Kidney (tissue), 14 donors: ENCODE measurements around the gene GABARAPL1. TPM values are rescaled to one million over a fixed set of nuclear protein-coding genes. Genes with fewer than 3 reads are reported as not detected.

Experiments
- DNase-seq, 5 donors: peaks; one replicate each; pipeline ENCODE4 v3.0.0-alpha.2; 2013 to 2020
- FAIRE-seq: peaks from 2 replicates; lab custom pipeline; 2012; peaks lifted over from hg19 to GRCh38; lab: Jason Lieb, UNC
- H3K27ac ChIP-seq, 2 donors: one replicate each; pipeline ENCODE4 v1.7.0; 2013; ENCODE audit warnings: low read depth in 2 of 2, low read length in 2 of 2, inconsistent platforms in 1 of 2
- H3K27me3 ChIP-seq: one replicate; pipeline ENCODE4 v1.7.1; 2013; ENCODE audit warnings: low read length, inconsistent platforms; ENCODE audit not compliant: control insufficient read depth, insufficient read depth
- H3K36me3 ChIP-seq, 3 donors: one replicate each; pipeline versions ENCODE4 v1.7.0 to v1.7.1; 2013; ENCODE audit warnings: low read length in 3 of 3, control low read depth in 1 of 3, inconsistent platforms in 1 of 3; ENCODE audit not compliant: insufficient read depth in 3 of 3, control insufficient read depth in 2 of 3
- H3K4me1 ChIP-seq, 3 donors: one replicate each; pipeline versions ENCODE4 v1.7.0 to v1.7.1; 2013; ENCODE audit warnings: low read length in 3 of 3, inconsistent platforms in 1 of 3, low read depth in 1 of 3; ENCODE audit not compliant: control insufficient read depth in 2 of 3, insufficient read depth in 2 of 3
- H3K4me3 ChIP-seq, 3 donors: one replicate each; pipeline versions ENCODE4 v1.7.0 to v1.8.1; 2013; ENCODE audit warnings: low read length in 3 of 3, control low read depth in 1 of 3, inconsistent platforms in 1 of 3
- H3K9ac ChIP-seq, 3 donors: one replicate each; pipeline versions ENCODE4 v1.7.0 to v1.7.1; 2013; ENCODE audit warnings: low read length in 3 of 3, control low read depth in 1 of 3, inconsistent platforms in 1 of 3
- H3K9me3 ChIP-seq, 3 donors: one replicate each; pipeline versions ENCODE4 v1.7.0 to v1.7.1; 2013; ENCODE audit warnings: low read length in 3 of 3, control low read depth in 1 of 3, inconsistent platforms in 1 of 3; ENCODE audit not compliant: control insufficient read depth in 2 of 3, insufficient read depth in 1 of 3
- CTCF ChIP-seq: IDR thresholded peaks from 3 replicates; pipeline ENCODE4 v1.5.1; 2012; ENCODE audit warnings: mild to moderate bottlenecking, moderate library complexity, borderline replicate concordance; ENCODE audit not compliant: insufficient read depth; ENCODE audit errors: extremely low read depth
- intact Hi-C: fragments of 100-400 bp; cut with DNase I; formaldehyde crosslinking; loops from one replicate; pipeline ENCODE4 v1.11.1; 2022
- polyA plus RNA-seq: library from polyadenylated mRNA; stranded (reverse); fragments of 350-450 nt; fragmentation: Illumina TruSeq; extraction: RNeasy Lipid Tissue Mini Kit (QIAGEN cat#74804); gene quantifications from one replicate; pipeline ENCODE4 v1.2.3, GENCODE V29; 2014; ENCODE audit warnings: low read depth, low replicate concordance; ENCODE audit not compliant: insufficient read depth
- total RNA-seq: library from RNA; stranded (reverse); fragmentation: NEBNext Ultra II Directional; extraction: Animal tissue kit (Norgen Biotek cat#: 25700); gene quantifications from one replicate; pipeline ENCODE4 v1.2.1, GENCODE V29; 2021
- donor health status: control.
- donor health status: control.
- donor health status: control.
- donor health status: control.
- donor health status: control.
- donor health status: DM: yes; HTN: yes; CAD: no.
- donor health status: Normal renal cell carcinoma (clear cell type).

Gene GABARAPL1
- total and polyA plus RNA-seq, 2 donors from 2014 or later = 142 to 454 TPM

GRCh38 chr12:10178821-10179220 is 33.9 kb upstream of the GABARAPL1 start, which contains the start of gene TMEM52B:
TSS of gene TMEM52B (plus strand) at chr12:10179032. CDS start at chr12:10179575, 543 bp downstream.
- FAIRE-seq = no peak
- no peak for TF ChIP-seq CTCF
- peaks cover 0 to 3% (median 0%) of the 10 kb centered on the region in 3 donors for H3K36me3 ChIP-seq
- DNase-seq = peak in 2 of 5 donors; percentile 42 to 50
- peak within 1 kb of the TSS; percentile 19 to 61 (median 22) for H3K4me3 ChIP-seq
- no peaks in the 10 kb centered on the region for H3K27me3 ChIP-seq
- H3K9ac ChIP-seq = peak within 1 kb of the TSS; percentile 1 to 65 (median 6)
- no peaks in the 10 kb centered on the region for H3K9me3 ChIP-seq
- no peaks in the 10 kb centered on the region for H3K4me1 ChIP-seq
- peak within 1 kb of the TSS; percentile 77 to 91 for H3K27ac ChIP-seq
- intact Hi-C loops = no loop called here

- no peaks in the 10 kb centered on the region for H3K4me1 ChIP-seq
- peaks cover 0 to 3% (median 0%) of the 10 kb centered on the region in 3 donors for H3K36me3 ChIP-seq
- H3K9ac ChIP-seq = peak overlapping the region in 2 of 3 donors; percentile 1 to 65
- H3K9me3 ChIP-seq = no peaks in the 10 kb centered on the region
- no peak for TF ChIP-seq CTCF
- intact Hi-C loops = no loop called here
- peak overlapping the region; percentile 19 to 61 (median 22) for H3K4me3 ChIP-seq
- FAIRE-seq = no peak
- peak overlapping the region; percentile 77 to 91 for H3K27ac ChIP-seq
- no peak for DNase-seq
- no peaks in the 10 kb centered on the region for H3K27me3 ChIP-seq
Observed at GRCh38 chr12:10179776-10180181, 32.9 kb upstream of the GABARAPL1 start.

GRCh38 chr12:10182354-10183049 is 30.2 kb upstream of the GABARAPL1 start:
- Histone ChIP-seq H3K36me3 (peaks cover 0 to 3% (median 0%) of the 10 kb centered on the region in 3 donors), H3K4me1 (no peaks in the 10 kb centered on the region), H3K27ac (peak overlapping the region; percentile 62 to 66), H3K9me3 (no peaks in the 10 kb centered on the region), H3K4me3 (peak overlapping the region in 2 of 3 donors; percentile 21 to 61), H3K27me3 (no peaks in the 10 kb centered on the region), H3K9ac (peak overlapping the region in 1 of 3 donors; percentile 73)
- no peak for TF ChIP-seq CTCF
- intact Hi-C loops = no loop called here
- DNase-seq (no peak), FAIRE-seq (no peak)
